Measurements from ENCODE around the gene HOXD8. TPM values are rescaled to one million over a fixed set of nuclear protein-coding genes. Genes with fewer than 3 reads are reported as not detected.

Gene HOXD8
- total and polyA plus RNA-seq, 5 donors = 0.11 to 0.63 (median 0.38) TPM

- ATAC-seq (no peak), DNase-seq (no peak)
- Histone ChIP-seq H3K4me3 (ENCODE audit: low read length) (no peak overlapping the region), H3K27ac (ENCODE audit: low read length) (no peak overlapping the region), H3K4me1 (ENCODE audit: control insufficient read depth, insufficient read depth, low read length) (no peaks in the 10 kb centered on the region), H3K9me3 (ENCODE audit: control insufficient read depth, low read length) (no peaks in the 10 kb centered on the region), H3K27me3 (ENCODE audit: control insufficient read depth, insufficient read depth) (peaks cover 12% of the 10 kb centered on the region)
- intact Hi-C loops (cut with DNase I) = loop anchor here in 2 of 4 donors (5.0 to 10.0 kb wide), 3 partner anchors 507 to 1010 kb away; no protein-coding TSS in a partner anchor
Observed at GRCh38 chr2:176135035-176135440, 5.5 kb downstream of the HOXD8 start.

- Histone ChIP-seq H3K4me3 (ENCODE audit: low read length) (peak overlapping the region; percentile 43), H3K27me3 (ENCODE audit: control insufficient read depth, insufficient read depth) (peaks cover 10% of the 10 kb centered on the region), H3K4me1 (ENCODE audit: control insufficient read depth, insufficient read depth, low read length) (no peaks in the 10 kb centered on the region), H3K9me3 (ENCODE audit: control insufficient read depth, low read length) (no peaks in the 10 kb centered on the region), H3K27ac (ENCODE audit: low read length) (no peak overlapping the region)
- DNase-seq = peak in 1 of 3 donors; percentile 63
- ATAC-seq = no peak
- 3% methylated on average over 71 of the region's 71 CpGs for WGBS
- intact Hi-C loops (cut with DNase I) = loop anchor here in 2 of 4 donors (5.0 to 10.0 kb wide), 3 partner anchors 506 to 1008 kb away; no protein-coding TSS in a partner anchor
Observed at GRCh38 chr2:176136374-176137251, 7.1 kb downstream of the HOXD8 start.

GRCh38 chr2:176137252-176137580, 7.7 kb downstream of the HOXD8 start:
- Histone ChIP-seq H3K27me3 (ENCODE audit: control insufficient read depth, insufficient read depth) (peaks cover 10% of the 10 kb centered on the region), H3K4me3 (ENCODE audit: low read length) (no peak overlapping the region), H3K27ac (ENCODE audit: low read length) (no peak overlapping the region), H3K4me1 (ENCODE audit: control insufficient read depth, insufficient read depth, low read length) (no peaks in the 10 kb centered on the region), H3K9me3 (ENCODE audit: control insufficient read depth, low read length) (no peaks in the 10 kb centered on the region)
- DNase-seq (no peak), ATAC-seq (no peak)
- intact Hi-C loops (cut with DNase I) = loop anchor here in 2 of 4 donors (5.0 to 10.0 kb wide), 3 partner anchors 505 to 1008 kb away; no protein-coding TSS in a partner anchor
- WGBS = 26% methylated on average over 2 of the region's 2 CpGs

- peaks cover 5% of the 10 kb centered on the region for H3K27me3 ChIP-seq (ENCODE audit: control insufficient read depth, insufficient read depth)
- H3K4me3 ChIP-seq (ENCODE audit: low read length) = no peak overlapping the region
- 42% methylated on average over 8 of the region's 8 CpGs for WGBS
- H3K27ac ChIP-seq (ENCODE audit: low read length) = no peak overlapping the region
- intact Hi-C loops (cut with DNase I) = loop anchor here in 2 of 4 donors (5.0 to 10.0 kb wide), 3 partner anchors 504 to 1007 kb away; no protein-coding TSS in a partner anchor
- ATAC-seq = no peak
- DNase-seq = no peak
- H3K4me1 ChIP-seq (ENCODE audit: control insufficient read depth, insufficient read depth, low read length) = no peaks in the 10 kb centered on the region
- H3K9me3 ChIP-seq (ENCODE audit: control insufficient read depth, low read length) = no peaks in the 10 kb centered on the region
Observed at GRCh38 chr2:176137906-176138305, 8.4 kb downstream of the HOXD8 start.

- Histone ChIP-seq H3K27me3 (ENCODE audit: control insufficient read depth, insufficient read depth) (peaks cover 9% of the 10 kb centered on the region), H3K4me3 (ENCODE audit: low read length) (no peak overlapping the region)
Observed at GRCh38 chr2:176138526-176138922, 9.0 kb downstream of the HOXD8 start.

GRCh38 chr2:176138923-176139660, 9.6 kb downstream of the HOXD8 start:
- Histone ChIP-seq H3K27me3 (ENCODE audit: control insufficient read depth, insufficient read depth) (peaks cover 9% of the 10 kb centered on the region), H3K27ac (ENCODE audit: low read length) (no peak overlapping the region), H3K9me3 (ENCODE audit: control insufficient read depth, low read length) (no peaks in the 10 kb centered on the region), H3K4me3 (ENCODE audit: low read length) (no peak overlapping the region), H3K4me1 (ENCODE audit: control insufficient read depth, insufficient read depth, low read length) (no peaks in the 10 kb centered on the region)
- intact Hi-C loops (cut with DNase I) = loop anchor here in 2 of 4 donors (5.0 to 10.0 kb wide), 3 partner anchors 503 to 1006 kb away; no protein-coding TSS in a partner anchor
- 22% methylated on average over 28 of the region's 28 CpGs for WGBS
- ATAC-seq (no peak), DNase-seq (no peak)

More at GRCh38 chr2:176138526-176138922, 9.0 kb downstream of the HOXD8 start:
- DNase-seq = no peak
- intact Hi-C loops (cut with DNase I) = loop anchor here in 2 of 4 donors (5.0 to 10.0 kb wide), 3 partner anchors 504 to 1006 kb away; no protein-coding TSS in a partner anchor
- H3K4me1 ChIP-seq (ENCODE audit: control insufficient read depth, insufficient read depth, low read length) = no peaks in the 10 kb centered on the region
- WGBS = 15% methylated on average over 14 of the region's 14 CpGs
- H3K9me3 ChIP-seq (ENCODE audit: control insufficient read depth, low read length) = no peaks in the 10 kb centered on the region
- ATAC-seq = no peak
- H3K27ac ChIP-seq (ENCODE audit: low read length) = no peak overlapping the region

- Histone ChIP-seq H3K4me3 (ENCODE audit: low read length) (no peak overlapping the region), H3K27me3 (ENCODE audit: control insufficient read depth, insufficient read depth) (peaks cover 12% of the 10 kb centered on the region), H3K27ac (ENCODE audit: low read length) (no peak overlapping the region), H3K9me3 (ENCODE audit: control insufficient read depth, low read length) (no peaks in the 10 kb centered on the region), H3K4me1 (ENCODE audit: control insufficient read depth, insufficient read depth, low read length) (no peaks in the 10 kb centered on the region)
- ATAC-seq (no peak), DNase-seq (no peak)
- WGBS = 17% methylated on average over 41 of the region's 41 CpGs
- intact Hi-C loops (cut with DNase I) = loop anchor here (2.0 to 10.0 kb wide), 12 partner anchors 312 to 1005 kb away; no protein-coding TSS in a partner anchor
Observed at GRCh38 chr2:176139661-176140512, 10.4 kb downstream of the HOXD8 start.

GRCh38 chr2:176140513-176141317, 11.2 kb downstream of the HOXD8 start:
- peak; percentile 92 to 95 for ATAC-seq
- 8% methylated on average over 48 of the region's 48 CpGs for WGBS
- Histone ChIP-seq H3K4me1 (ENCODE audit: control insufficient read depth, insufficient read depth, low read length) (no peaks in the 10 kb centered on the region), H3K9me3 (ENCODE audit: control insufficient read depth, low read length) (no peaks in the 10 kb centered on the region), H3K27ac (ENCODE audit: low read length) (no peak overlapping the region), H3K27me3 (ENCODE audit: control insufficient read depth, insufficient read depth) (peaks cover 8% of the 10 kb centered on the region), H3K4me3 (ENCODE audit: low read length) (peak overlapping the region; percentile 32)
- intact Hi-C loops (cut with DNase I) = loop anchor here (2.0 to 10.0 kb wide), 9 partner anchors 312 to 674 kb away; no protein-coding TSS in a partner anchor
- DNase-seq = peak; percentile 69 to 88 (median 86)

GRCh38 chr2:176142281-176142680, 12.8 kb downstream of the HOXD8 start:
- peaks cover 8% of the 10 kb centered on the region for H3K27me3 ChIP-seq (ENCODE audit: control insufficient read depth, insufficient read depth)
- no peak overlapping the region for H3K4me3 ChIP-seq (ENCODE audit: low read length)
- no peaks in the 10 kb centered on the region for H3K9me3 ChIP-seq (ENCODE audit: control insufficient read depth, low read length)
- H3K27ac ChIP-seq (ENCODE audit: low read length) = no peak overlapping the region
- DNase-seq = no peak
- no peaks in the 10 kb centered on the region for H3K4me1 ChIP-seq (ENCODE audit: control insufficient read depth, insufficient read depth, low read length)
- ATAC-seq = no peak
- intact Hi-C loops (cut with DNase I) = loop anchor here (5.0 to 10.0 kb wide), 8 partner anchors 310 to 673 kb away; no protein-coding TSS in a partner anchor
- WGBS = 87% methylated on average over 2 of the region's 2 CpGs
